A549 (cell line): ENCODE results near the gene PBX3.

Experiments used
- KDM1A ChIP-seq: fragments of 200-600 bp; sonication (generic); IDR thresholded peaks from 2 replicates; pipeline ENCODE4 v1.6.1; 2016; ENCODE audit warnings: low read depth, mild to moderate bottlenecking
- SMC3 ChIP-seq: fragments of >200 bp; sonication (Bioruptor Twin); formaldehyde crosslinking; IDR thresholded peaks from 3 replicates; pipeline ENCODE4 v1.6.1; 2018; ENCODE audit warnings: inconsistent platforms

DNA sequence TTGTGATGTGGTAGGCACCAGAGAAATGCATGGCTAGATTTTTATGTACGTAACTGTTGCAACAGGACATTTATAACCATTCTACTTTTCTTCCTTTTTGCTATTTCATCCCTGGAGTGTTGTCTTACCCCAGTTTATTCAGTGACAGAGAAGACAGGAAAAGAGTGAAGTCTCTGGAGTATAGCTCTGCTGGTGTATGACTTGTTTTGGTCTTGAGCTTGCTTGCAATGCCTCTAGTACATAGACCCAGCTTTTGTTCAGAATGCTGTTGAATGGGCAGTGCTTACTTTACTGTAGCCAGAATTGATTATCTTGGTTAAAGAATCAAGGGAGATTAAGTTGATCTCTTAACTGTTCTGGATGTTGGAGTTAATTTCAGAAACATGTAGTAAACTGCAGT is 94.3 kb downstream of the PBX3 start:
- no peak for TF ChIP-seq SMC3
- TF ChIP-seq KDM1A = no peak
